ENCODE measurements around the gene AP4E1.
"Not testable (repeated sequence)": the region's sequence is repeated elsewhere in the genome, so short reads cannot be mapped to it uniquely, and the experiment has no call there.

Gene AP4E1

GRCh38 chr15:50911001-50911400 lies 2.5 kb downstream of the AP4E1 start:
- Histone ChIP-seq H3K36me3 (replicated peaks; ENCODE audit: low read depth, low read length) (peaks cover 14% of the 10 kb centered on the region), H3K27ac (ENCODE audit: low read length) (no peak overlapping the region), H3K79me2 (ENCODE audit: low read length) (peaks cover 19% of the 10 kb centered on the region), H2AFZ (ENCODE audit: low read depth, low read length) (no peak overlapping the region), H3K9me3 (ENCODE audit: insufficient read depth, low read length) (no peaks in the 10 kb centered on the region), H4K20me1 (ENCODE audit: insufficient read depth, low read length) (no peaks in the 10 kb centered on the region), H3K4me1 (ENCODE audit: low read length) (peaks cover 11% of the 10 kb centered on the region), H3K4me2 (ENCODE audit: low read length) (no peak overlapping the region), H3K4me3 (ENCODE audit: low read length) (no peak overlapping the region), H3K27me3 (ENCODE audit: low read depth, low read length) (no peaks in the 10 kb centered on the region), H3K9ac (ENCODE audit: low read length) (no peak overlapping the region)
- TF ChIP-seq CTCF (IDR thresholded peaks at IDR 0.05; ENCODE audit: low read depth, low read length) (no peak), EZH2phosphoT487 (IDR thresholded peaks at IDR 0.05; ENCODE audit: low read depth) (no peak)

- Histone ChIP-seq H3K36me3 (replicated peaks; ENCODE audit: low read depth, low read length) (peaks cover 14% of the 10 kb centered on the region), H3K27me3 (ENCODE audit: low read depth, low read length) (no peaks in the 10 kb centered on the region), H3K27ac (ENCODE audit: low read length) (no peak overlapping the region), H3K9me3 (ENCODE audit: insufficient read depth, low read length) (no peaks in the 10 kb centered on the region), H3K4me3 (ENCODE audit: low read length) (no peak overlapping the region), H3K4me2 (ENCODE audit: low read length) (no peak overlapping the region), H3K79me2 (ENCODE audit: low read length) (peaks cover 19% of the 10 kb centered on the region), H3K9ac (ENCODE audit: low read length) (no peak overlapping the region), H3K4me1 (ENCODE audit: low read length) (peaks cover 11% of the 10 kb centered on the region), H2AFZ (ENCODE audit: low read depth, low read length) (no peak overlapping the region), H4K20me1 (ENCODE audit: insufficient read depth, low read length) (no peaks in the 10 kb centered on the region)
- no peak for TF ChIP-seq EZH2phosphoT487 (IDR thresholded peaks at IDR 0.05; ENCODE audit: low read depth)
These were observed 3.1 kb downstream of the AP4E1 start for GRCh38 chr15:50911621-50912020.

GRCh38 chr15:50916400-50916799 lies 7.9 kb downstream of the AP4E1 start:
- H3K27me3 ChIP-seq (ENCODE audit: low read depth, low read length): no peaks in the 10 kb centered on the region
- no peak overlapping the region for H3K9ac ChIP-seq (ENCODE audit: low read length)
- H3K27ac ChIP-seq (ENCODE audit: low read length): no peak overlapping the region
- no peak overlapping the region for H2AFZ ChIP-seq (ENCODE audit: low read depth, low read length)
- H3K4me2 ChIP-seq (ENCODE audit: low read length): no peak overlapping the region
- H3K9me3 ChIP-seq (ENCODE audit: insufficient read depth, low read length): no peaks in the 10 kb centered on the region
- H4K20me1 ChIP-seq (ENCODE audit: insufficient read depth, low read length): no peaks in the 10 kb centered on the region
- no peaks in the 10 kb centered on the region for H3K79me2 ChIP-seq (ENCODE audit: low read length)
- TF ChIP-seq CTCF (IDR thresholded peaks at IDR 0.05; ENCODE audit: low read depth, low read length) (no peak), EZH2phosphoT487 (IDR thresholded peaks at IDR 0.05; ENCODE audit: low read depth) (no peak)
- peaks cover 29% of the 10 kb centered on the region for H3K36me3 ChIP-seq (replicated peaks; ENCODE audit: low read depth, low read length)
- no peak overlapping the region for H3K4me3 ChIP-seq (ENCODE audit: low read length)
- H3K4me1 ChIP-seq (ENCODE audit: low read length): peaks cover 8% of the 10 kb centered on the region

GRCh38 chr15:50919359-50919758 lies 10.9 kb downstream of the AP4E1 start:
- H3K9ac ChIP-seq (ENCODE audit: low read length); H3K27me3 ChIP-seq (ENCODE audit: low read depth, low read length); H3K4me2 ChIP-seq (ENCODE audit: low read length): not testable (repeated sequence)

GRCh38 chr15:50925281-50925680 lies 16.8 kb downstream of the AP4E1 start:
- no peak overlapping the region for H3K27ac ChIP-seq (ENCODE audit: low read length)
- H3K4me3 ChIP-seq (ENCODE audit: low read length): no peak overlapping the region
- no peaks in the 10 kb centered on the region for H3K79me2 ChIP-seq (ENCODE audit: low read length)
- H3K4me2 ChIP-seq (ENCODE audit: low read length): no peak overlapping the region
- H4K20me1 ChIP-seq (ENCODE audit: insufficient read depth, low read length): no peaks in the 10 kb centered on the region
- peaks cover 24% of the 10 kb centered on the region for H3K36me3 ChIP-seq (replicated peaks; ENCODE audit: low read depth, low read length)
- no peaks in the 10 kb centered on the region for H3K27me3 ChIP-seq (ENCODE audit: low read depth, low read length)
- H3K9ac ChIP-seq (ENCODE audit: low read length): no peak overlapping the region
- H3K9me3 ChIP-seq (ENCODE audit: insufficient read depth, low read length): no peaks in the 10 kb centered on the region
- no peak overlapping the region for H2AFZ ChIP-seq (ENCODE audit: low read depth, low read length)
- TF ChIP-seq EZH2phosphoT487 (IDR thresholded peaks at IDR 0.05; ENCODE audit: low read depth): no peak
- no peak for TF ChIP-seq CTCF (IDR thresholded peaks at IDR 0.05; ENCODE audit: low read depth, low read length)
- H3K4me1 ChIP-seq (ENCODE audit: low read length): no peaks in the 10 kb centered on the region

More at GRCh38 chr15:50919359-50919758, 10.9 kb downstream of the AP4E1 start:
- not testable (repeated sequence) for H3K4me3 ChIP-seq (ENCODE audit: low read length); H4K20me1 ChIP-seq (ENCODE audit: insufficient read depth, low read length); H3K79me2 ChIP-seq (ENCODE audit: low read length); H3K27ac ChIP-seq (ENCODE audit: low read length); H3K4me1 ChIP-seq (ENCODE audit: low read length); H2AFZ ChIP-seq (ENCODE audit: low read depth, low read length); H3K9me3 ChIP-seq (ENCODE audit: insufficient read depth, low read length)
- H3K36me3 ChIP-seq (replicated peaks; ENCODE audit: low read depth, low read length): peaks cover 20% of the 10 kb centered on the region

Measured in OCI-LY3 (cell line).